ENCODE results near the gene SORT1. TPM values are rescaled to one million over a fixed set of nuclear protein-coding genes. Genes with fewer than 3 reads are reported as not detected.
A peak's percentile ranks its signal among the peaks of the same experiment; 100 is the strongest.

The SORT1 gene
- total RNA-seq, 2 donors from 2014 or later: 44.9 to 46.2 TPM

DNA sequence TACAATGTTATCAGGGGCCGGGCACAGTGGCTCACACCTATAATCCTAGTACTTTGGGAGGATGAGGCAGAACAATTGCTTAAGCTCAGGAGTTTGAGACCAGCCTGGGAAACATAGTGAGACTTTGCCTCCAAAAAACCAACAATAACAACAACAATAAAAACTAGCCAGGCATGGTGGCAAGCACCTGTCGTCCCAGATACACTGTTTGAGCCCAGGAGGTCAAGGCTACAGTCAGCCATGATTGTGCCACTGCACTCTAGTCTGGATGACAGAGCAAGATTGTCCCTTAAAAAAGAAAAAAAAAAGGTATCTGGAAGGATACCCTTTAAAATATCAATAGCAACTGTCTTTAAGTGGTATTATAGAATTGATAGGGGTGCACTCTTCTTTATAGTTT is 16.1 kb downstream of the SORT1 start:
- WGBS, 2 experiments (ENCODE audit: insufficient coverage in 1 of 2, insufficient read length in 1 of 2): 85% methylated on average over 2 of the region's 2 CpGs; no CpG with 5 or more reads in 1 of the 2 experiments
- peaks cover 7% of the 10 kb centered on the region for H3K9me3 Mint-ChIP-seq

DNA sequence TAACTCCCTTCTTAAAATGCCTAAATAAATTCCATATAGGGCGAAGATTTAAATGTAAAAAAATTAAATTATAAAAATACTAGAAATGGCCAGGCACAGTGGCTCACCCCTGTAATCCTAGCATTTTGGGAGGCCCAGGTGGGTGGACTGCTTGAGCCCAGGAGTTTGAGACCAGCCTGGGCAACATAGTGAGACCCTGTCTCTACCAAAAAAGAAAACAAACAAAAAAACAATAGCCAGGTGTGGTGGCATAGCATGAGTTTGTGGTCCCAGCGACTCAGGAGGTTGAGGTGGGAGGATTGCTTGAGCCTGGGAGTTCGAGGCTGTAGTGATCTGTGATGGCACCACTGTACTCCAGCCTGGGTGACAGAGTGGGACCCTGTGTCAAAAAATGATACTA is 17.8 kb downstream of the SORT1 start:
- no peak overlapping the region for H3K4me3 ChIP-seq (ENCODE audit: low read length)
- H3K9me3 Mint-ChIP-seq: peaks cover 8% of the 10 kb centered on the region
- no peak overlapping the region for H3K27ac ChIP-seq (ENCODE audit: low read depth, low read length)
- H3K36me3 Mint-ChIP-seq (ENCODE audit: low read depth): peaks cover 7% of the 10 kb centered on the region
- peaks cover 21% of the 10 kb centered on the region for H3K4me1 Mint-ChIP-seq
- TF ChIP-seq, protein P1, sequence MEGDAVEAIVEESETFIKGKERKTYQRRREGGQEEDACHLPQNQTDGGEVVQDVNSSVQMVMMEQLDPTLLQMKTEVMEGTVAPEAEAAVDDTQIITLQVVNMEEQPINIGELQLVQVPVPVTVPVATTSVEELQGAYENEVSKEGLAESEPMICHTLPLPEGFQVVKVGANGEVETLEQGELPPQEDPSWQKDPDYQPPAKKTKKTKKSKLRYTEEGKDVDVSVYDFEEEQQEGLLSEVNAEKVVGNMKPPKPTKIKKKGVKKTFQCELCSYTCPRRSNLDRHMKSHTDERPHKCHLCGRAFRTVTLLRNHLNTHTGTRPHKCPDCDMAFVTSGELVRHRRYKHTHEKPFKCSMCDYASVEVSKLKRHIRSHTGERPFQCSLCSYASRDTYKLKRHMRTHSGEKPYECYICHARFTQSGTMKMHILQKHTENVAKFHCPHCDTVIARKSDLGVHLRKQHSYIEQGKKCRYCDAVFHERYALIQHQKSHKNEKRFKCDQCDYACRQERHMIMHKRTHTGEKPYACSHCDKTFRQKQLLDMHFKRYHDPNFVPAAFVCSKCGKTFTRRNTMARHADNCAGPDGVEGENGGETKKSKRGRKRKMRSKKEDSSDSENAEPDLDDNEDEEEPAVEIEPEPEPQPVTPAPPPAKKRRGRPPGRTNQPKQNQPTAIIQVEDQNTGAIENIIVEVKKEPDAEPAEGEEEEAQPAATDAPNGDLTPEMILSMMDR (conservative IDR thresholded peaks at IDR 0.05): no peak
- DNase-seq: no peak
- no peaks in the 10 kb centered on the region for H3K27me3 ChIP-seq (ENCODE audit: control insufficient read depth, insufficient read depth, low read length, poor library complexity, severe bottlenecking)
- H3K4me3 Mint-ChIP-seq: no peak overlapping the region
- H3K27ac Mint-ChIP-seq: no peak overlapping the region
- H3K36me3 ChIP-seq (ENCODE audit: control insufficient read depth, insufficient read depth, low read length): no peaks in the 10 kb centered on the region
- 93 to 94% methylated on average over 2 of the region's 3 CpGs for WGBS, 2 experiments (ENCODE audit: insufficient coverage in 1 of 2, insufficient read length in 1 of 2)
- no peaks in the 10 kb centered on the region for H3K27me3 Mint-ChIP-seq (ENCODE audit: insufficient read depth)
- H3K9me3 ChIP-seq (ENCODE audit: control insufficient read depth, low read length): peaks cover 7% of the 10 kb centered on the region
- H3K4me1 ChIP-seq (ENCODE audit: control insufficient read depth, insufficient read depth, low read length): peaks cover 2% of the 10 kb centered on the region
- H3K9ac ChIP-seq (ENCODE audit: extremely low read depth, low read length, poor library complexity, severe bottlenecking): no peak overlapping the region

More for the DNA sequence above, 16.1 kb downstream of the SORT1 start:
- Histone ChIP-seq H3K36me3 (ENCODE audit: control insufficient read depth, insufficient read depth, low read length) (no peaks in the 10 kb centered on the region), H3K9ac (ENCODE audit: extremely low read depth, low read length, poor library complexity, severe bottlenecking) (no peak overlapping the region), H3K4me1 (ENCODE audit: control insufficient read depth, insufficient read depth, low read length) (peaks cover 2% of the 10 kb centered on the region), H3K9me3 (ENCODE audit: control insufficient read depth, low read length) (peaks cover 11% of the 10 kb centered on the region), H3K27me3 (ENCODE audit: control insufficient read depth, insufficient read depth, low read length, poor library complexity, severe bottlenecking) (no peaks in the 10 kb centered on the region), H3K27ac (ENCODE audit: low read depth, low read length) (no peak overlapping the region), H3K4me3 (ENCODE audit: low read length) (no peak overlapping the region)
- H3K4me1 Mint-ChIP-seq: peaks cover 21% of the 10 kb centered on the region
- no peak overlapping the region for H3K4me3 Mint-ChIP-seq
- TF ChIP-seq, protein P1 (conservative IDR thresholded peaks at IDR 0.05): no peak
- no peaks in the 10 kb centered on the region for H3K27me3 Mint-ChIP-seq (ENCODE audit: insufficient read depth)
- peaks cover 11% of the 10 kb centered on the region for H3K36me3 Mint-ChIP-seq (ENCODE audit: low read depth)
- H3K27ac Mint-ChIP-seq: peak overlapping the region; percentile 60
- DNase-seq: no peak

GRCh38 chr1:109379422-109379821 is 18.3 kb downstream of the SORT1 start:
- no peak overlapping the region for H3K27ac ChIP-seq (ENCODE audit: low read depth, low read length)
- Mint-ChIP-seq H3K36me3 (ENCODE audit: low read depth) (peaks cover 5% of the 10 kb centered on the region), H3K27me3 (ENCODE audit: insufficient read depth) (no peaks in the 10 kb centered on the region), H3K4me1 (peaks cover 21% of the 10 kb centered on the region), H3K9me3 (peaks cover 4% of the 10 kb centered on the region), H3K4me3 (no peak overlapping the region), H3K27ac (no peak overlapping the region)
- WGBS, 2 experiments (ENCODE audit: insufficient coverage in 1 of 2, insufficient read length in 1 of 2): 92% methylated on average over 2 to 3 of the region's 3 CpGs
- no peak overlapping the region for H3K4me3 ChIP-seq (ENCODE audit: low read length)
- no peaks in the 10 kb centered on the region for H3K36me3 ChIP-seq (ENCODE audit: control insufficient read depth, insufficient read depth, low read length)
- H3K9me3 ChIP-seq (ENCODE audit: control insufficient read depth, low read length): peaks cover 2% of the 10 kb centered on the region
- no peaks in the 10 kb centered on the region for H3K27me3 ChIP-seq (ENCODE audit: control insufficient read depth, insufficient read depth, low read length, poor library complexity, severe bottlenecking)
- no peak for DNase-seq
- no peak overlapping the region for H3K9ac ChIP-seq (ENCODE audit: extremely low read depth, low read length, poor library complexity, severe bottlenecking)
- H3K4me1 ChIP-seq (ENCODE audit: control insufficient read depth, insufficient read depth, low read length): peaks cover 2% of the 10 kb centered on the region
- TF ChIP-seq, protein P1 (conservative IDR thresholded peaks at IDR 0.05): no peak

Measured in endodermal cell (in vitro differentiated cells).